Rectal smooth muscle tissue (tissue), 1 donor: ENCODE measurements around the gene GPR63.

Experiments
- H3K27ac ChIP-seq: one replicate; pipeline ENCODE4 v1.7.0; 2013; ENCODE audit warnings: low read depth, low read length, inconsistent platforms
- H3K27me3 ChIP-seq: one replicate; pipeline ENCODE4 v1.7.0; 2013; ENCODE audit warnings: low read length; ENCODE audit not compliant: control insufficient read depth, insufficient read depth
- H3K36me3 ChIP-seq: one replicate; pipeline ENCODE4 v1.7.0; 2013; ENCODE audit warnings: low read length; ENCODE audit not compliant: control insufficient read depth, insufficient read depth
- H3K4me1 ChIP-seq: one replicate; pipeline ENCODE4 v1.7.0; 2013; ENCODE audit warnings: low read length; ENCODE audit not compliant: control insufficient read depth, insufficient read depth
- H3K4me3 ChIP-seq: one replicate; pipeline ENCODE4 v1.7.0; 2013; ENCODE audit warnings: low read length
- H3K9ac ChIP-seq: one replicate; pipeline ENCODE4 v1.7.0; 2013; ENCODE audit warnings: low read length

GPR63 gene

DNA sequence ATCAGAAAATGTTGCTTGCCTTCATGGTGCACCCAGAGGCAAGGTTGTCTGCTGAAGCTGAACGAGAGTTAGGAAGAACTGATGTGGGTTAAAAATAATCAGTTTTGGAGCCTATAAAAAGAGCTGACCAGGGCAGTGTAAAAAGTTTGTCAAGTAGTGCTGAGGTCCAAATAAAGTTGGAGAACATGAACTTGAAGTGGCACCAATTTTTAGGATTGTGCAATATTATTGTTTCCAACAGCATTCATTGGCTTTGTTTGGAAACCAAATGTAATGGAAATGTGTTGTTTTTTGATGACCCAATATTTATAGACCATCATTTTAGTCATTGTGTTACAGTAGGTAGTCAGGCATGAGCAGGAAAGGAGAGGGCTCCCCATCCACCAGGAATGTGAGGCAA lies 55.7 kb downstream of the GPR63 start:
- H3K9ac ChIP-seq = no peak overlapping the region
- H3K27ac ChIP-seq = no peak overlapping the region
- H3K27me3 ChIP-seq = no peaks in the 10 kb centered on the region
- H3K36me3 ChIP-seq = no peaks in the 10 kb centered on the region
- H3K4me3 ChIP-seq = no peak overlapping the region
- H3K4me1 ChIP-seq = no peaks in the 10 kb centered on the region

DNA sequence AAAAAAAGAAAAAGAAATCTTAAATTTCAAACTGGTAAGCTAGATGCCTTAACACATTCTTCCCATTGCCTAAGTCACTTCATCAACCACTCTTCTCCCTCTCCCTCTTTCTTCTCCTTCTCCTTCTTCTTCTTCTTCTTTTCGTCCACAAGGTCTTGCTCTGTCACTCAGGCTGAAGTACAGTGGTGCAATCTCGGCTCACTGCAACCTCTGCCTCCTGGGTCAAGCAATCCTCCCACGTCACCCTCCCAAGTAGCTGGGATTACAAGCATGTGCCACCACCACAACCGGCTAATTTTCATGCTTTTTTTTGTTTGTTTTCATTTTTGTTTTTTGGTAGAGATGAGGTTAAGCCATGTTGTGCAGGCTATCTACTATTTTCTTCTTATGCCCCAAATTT lies 60.2 kb downstream of the GPR63 start:
- no peaks in the 10 kb centered on the region for H3K36me3 ChIP-seq
- no peak overlapping the region for H3K9ac ChIP-seq
- no peaks in the 10 kb centered on the region for H3K27me3 ChIP-seq

DNA sequence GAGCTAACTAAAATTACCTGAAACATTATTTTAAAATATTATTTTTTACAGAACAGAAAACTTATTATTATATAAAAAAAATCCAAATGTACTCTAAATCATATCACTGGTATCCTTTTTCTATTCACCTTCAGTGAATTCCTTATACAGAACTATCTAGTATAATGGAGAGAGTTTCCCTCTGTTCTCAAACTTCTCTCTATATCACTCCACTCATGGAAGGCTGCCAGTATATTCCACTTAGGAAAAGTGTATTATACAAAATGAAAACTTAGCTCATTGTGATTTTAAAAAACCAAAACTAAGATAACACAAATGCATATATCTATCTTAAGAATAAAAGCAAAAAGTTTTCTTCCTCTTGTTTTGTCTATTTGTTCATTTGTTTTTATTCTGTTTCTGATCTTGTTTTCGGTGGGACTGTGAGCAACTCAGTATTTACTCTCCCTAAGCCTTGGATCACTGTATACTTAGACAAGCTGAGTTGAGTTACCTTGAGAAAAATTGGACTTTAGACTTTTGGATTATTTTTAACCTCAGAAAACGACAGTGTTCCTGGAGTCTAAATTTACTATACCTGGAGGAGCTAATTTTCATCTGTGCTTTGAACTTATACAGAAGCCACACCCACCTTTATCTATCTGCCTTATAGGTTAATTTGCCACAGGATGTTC lies 61.4 kb downstream of the GPR63 start:
- Histone ChIP-seq H3K36me3 (no peaks in the 10 kb centered on the region), H3K27ac (no peak overlapping the region), H3K27me3 (no peaks in the 10 kb centered on the region), H3K9ac (no peak overlapping the region), H3K4me3 (no peak overlapping the region), H3K4me1 (no peaks in the 10 kb centered on the region)

More for the DNA sequence above, 60.2 kb downstream of the GPR63 start:
- no peaks in the 10 kb centered on the region for H3K4me1 ChIP-seq
- no peak overlapping the region for H3K4me3 ChIP-seq
- no peak overlapping the region for H3K27ac ChIP-seq

DNA sequence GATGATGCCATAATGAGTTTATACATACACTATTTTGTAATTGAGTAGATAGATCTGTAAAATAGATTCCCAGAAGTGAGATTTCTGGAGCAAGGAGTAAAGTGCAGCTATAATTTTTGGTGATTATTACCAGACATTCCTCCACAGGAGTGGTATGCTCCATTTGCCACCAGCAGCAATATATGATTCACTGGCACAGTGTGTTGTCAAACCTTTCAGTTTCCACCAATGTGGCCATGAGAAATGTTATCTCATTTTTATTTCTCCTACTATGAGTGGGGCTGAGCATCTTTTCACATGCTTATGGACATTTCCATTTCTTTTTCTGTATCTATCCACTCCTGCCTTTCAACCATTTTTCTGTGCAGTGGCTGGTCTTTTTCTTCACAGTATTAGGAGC lies 70.5 kb downstream of the GPR63 start:
- no peak overlapping the region for H3K4me3 ChIP-seq
- no peaks in the 10 kb centered on the region for H3K4me1 ChIP-seq
- H3K9ac ChIP-seq = no peak overlapping the region
- H3K27ac ChIP-seq = no peak overlapping the region
- no peaks in the 10 kb centered on the region for H3K36me3 ChIP-seq
- H3K27me3 ChIP-seq = no peaks in the 10 kb centered on the region

DNA sequence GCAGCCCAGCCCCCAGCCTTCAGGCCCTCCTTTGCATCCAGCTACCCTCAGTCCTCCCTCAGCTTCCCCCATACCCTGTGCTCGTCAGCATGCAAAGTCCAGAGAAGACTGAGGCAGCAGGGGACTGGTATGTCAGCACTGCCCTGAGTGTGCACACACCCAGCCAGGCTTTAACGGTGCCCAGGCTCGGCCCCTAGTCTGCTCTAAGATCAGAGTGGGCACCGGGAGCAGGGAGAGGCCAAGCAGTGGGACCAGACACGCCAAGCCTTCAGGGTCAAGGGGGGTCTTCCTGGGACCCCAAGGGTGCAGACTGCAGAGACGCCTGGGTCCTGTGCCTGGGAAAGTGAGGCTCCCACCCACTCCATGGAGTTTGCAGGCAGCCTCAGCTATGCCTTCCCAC lies 74.7 kb downstream of the GPR63 start:
- H3K4me3 ChIP-seq = no peak overlapping the region
- H3K4me1 ChIP-seq = no peaks in the 10 kb centered on the region
- no peak overlapping the region for H3K27ac ChIP-seq
- H3K36me3 ChIP-seq = no peaks in the 10 kb centered on the region
- H3K9ac ChIP-seq = no peak overlapping the region
- H3K27me3 ChIP-seq = no peaks in the 10 kb centered on the region

DNA sequence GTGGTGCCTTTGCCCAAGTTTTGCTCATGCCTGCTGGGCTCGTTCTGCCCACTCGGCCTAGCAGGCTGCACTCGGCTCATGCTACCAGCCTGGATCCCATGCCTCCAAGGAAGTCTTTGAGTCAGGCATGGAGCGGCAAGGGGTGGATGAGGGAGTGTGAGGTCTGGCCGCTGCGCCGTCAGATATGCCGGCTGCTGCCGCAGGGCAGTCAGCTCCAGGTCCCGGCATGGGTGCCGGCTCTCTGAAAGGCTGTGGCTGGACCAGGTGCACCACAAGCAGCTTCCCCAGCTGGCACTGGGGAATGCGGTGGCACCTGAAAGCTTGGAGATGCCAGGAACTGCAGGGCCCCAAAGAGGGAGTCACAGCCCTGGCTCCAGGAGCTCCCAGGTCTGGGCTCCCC lies 75.5 kb downstream of the GPR63 start:
- no peaks in the 10 kb centered on the region for H3K4me1 ChIP-seq

DNA sequence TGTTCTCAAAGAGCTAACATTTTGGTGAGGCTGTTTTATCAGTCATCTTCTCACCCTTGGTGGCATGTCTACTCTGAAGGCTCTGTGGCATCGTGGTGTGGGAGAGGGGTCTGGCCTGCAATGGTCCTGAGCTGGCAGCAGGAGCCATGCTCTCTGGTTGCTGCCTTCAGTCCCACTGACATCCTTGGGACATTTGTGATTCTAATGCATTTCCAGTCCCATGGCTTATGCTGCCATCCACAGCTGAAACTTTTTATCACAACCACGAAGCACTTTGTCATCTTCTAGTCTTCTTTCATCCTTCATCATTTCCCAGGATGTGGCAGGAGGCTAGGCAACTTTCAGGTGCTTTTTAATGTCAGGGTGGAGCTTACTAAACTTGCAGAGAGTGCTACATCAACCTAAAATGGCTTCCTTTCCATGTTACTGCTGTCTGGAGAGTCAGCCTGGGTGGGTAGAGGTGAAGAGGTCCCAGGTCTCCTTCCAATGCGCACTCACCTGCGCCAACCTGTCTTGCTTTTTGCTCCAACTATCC lies 77.1 kb downstream of the GPR63 start:
- no peak overlapping the region for H3K4me3 ChIP-seq
- no peaks in the 10 kb centered on the region for H3K27me3 ChIP-seq
- no peaks in the 10 kb centered on the region for H3K4me1 ChIP-seq
- H3K36me3 ChIP-seq = no peaks in the 10 kb centered on the region
- no peak overlapping the region for H3K9ac ChIP-seq
- H3K27ac ChIP-seq = no peak overlapping the region

More for the DNA sequence above, 75.5 kb downstream of the GPR63 start:
- Histone ChIP-seq H3K9ac (no peak overlapping the region), H3K27ac (no peak overlapping the region), H3K27me3 (no peaks in the 10 kb centered on the region), H3K4me3 (no peak overlapping the region), H3K36me3 (no peaks in the 10 kb centered on the region)

DNA sequence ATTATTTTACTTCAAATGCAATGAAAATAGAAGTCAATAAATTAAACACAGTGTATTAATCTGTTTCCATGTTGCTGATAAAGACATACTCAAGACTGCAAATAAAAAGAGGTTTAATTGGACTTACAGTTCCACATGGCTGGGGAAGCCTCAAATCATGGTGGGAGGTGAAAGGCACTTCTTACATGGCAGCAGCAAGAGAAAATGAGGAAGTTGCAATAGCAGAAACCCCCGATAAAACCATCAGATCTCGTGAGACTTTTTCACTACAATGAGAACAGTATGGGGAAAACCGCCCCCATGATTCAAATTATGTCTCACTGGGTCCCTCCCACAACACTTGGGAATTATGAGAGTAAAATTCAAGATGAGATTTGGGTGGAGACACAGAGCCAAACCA lies 82.2 kb downstream of the GPR63 start:
- Histone ChIP-seq H3K27me3 (no peaks in the 10 kb centered on the region), H3K4me3 (no peak overlapping the region), H3K27ac (no peak overlapping the region), H3K4me1 (no peaks in the 10 kb centered on the region), H3K36me3 (no peaks in the 10 kb centered on the region), H3K9ac (no peak overlapping the region)

DNA sequence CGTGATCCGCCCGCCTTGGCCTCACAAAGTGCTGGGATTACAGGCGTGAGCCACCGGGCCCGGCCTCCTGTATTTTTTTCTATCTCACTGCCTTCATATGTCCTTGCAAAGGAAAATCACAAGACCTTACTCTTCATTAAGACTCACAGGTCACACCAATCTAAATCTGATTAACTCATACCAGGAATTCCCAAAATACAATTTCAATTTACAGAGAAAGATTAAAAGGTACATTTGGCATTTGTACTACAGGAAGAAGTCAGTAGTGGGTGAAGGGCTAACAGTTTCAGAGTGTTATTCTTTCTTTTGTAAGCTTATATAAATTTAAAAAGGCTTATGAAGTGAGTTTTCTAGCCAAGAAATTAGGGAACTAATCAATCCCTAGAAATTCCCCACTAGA lies 87.4 kb downstream of the GPR63 start:
- no peak overlapping the region for H3K9ac ChIP-seq
- H3K4me3 ChIP-seq = no peak overlapping the region
- no peak overlapping the region for H3K27ac ChIP-seq
- H3K4me1 ChIP-seq = no peaks in the 10 kb centered on the region
- H3K36me3 ChIP-seq = no peaks in the 10 kb centered on the region
- no peaks in the 10 kb centered on the region for H3K27me3 ChIP-seq
